Measurements from ENCODE around the gene TNKS1BP1.

Gene TNKS1BP1

GRCh38 chr11:57251037-57251436 is 73.7 kb downstream of the TNKS1BP1 start:
- DNase-seq = no peak
